IPS DF 6.9 (cell line): ENCODE measurements around the gene NLRP1.

Source experiments
- DNase-seq: peaks from one replicate; pipeline ENCODE4 v3.0.0-alpha.2; 2013; ENCODE audit warnings: low read depth, low spot score
- H3K27ac ChIP-seq: one replicate; pipeline ENCODE4 v1.5.1; 2013; ENCODE audit warnings: low read length, control low read depth
- H3K27me3 ChIP-seq: 2 replicates; pipeline ENCODE4 v1.6.1; 2013; ENCODE audit warnings: mild to moderate bottlenecking, low read length; ENCODE audit not compliant: control insufficient read depth, insufficient read depth
- H3K36me3 ChIP-seq: 2 replicates; pipeline ENCODE4 v1.6.1; 2013; ENCODE audit warnings: low read length; ENCODE audit not compliant: control insufficient read depth, insufficient read depth
- H3K4me1 ChIP-seq: 2 replicates; pipeline ENCODE4 v1.6.1; 2013; ENCODE audit warnings: low read length; ENCODE audit not compliant: control insufficient read depth, insufficient read depth
- H3K4me3 ChIP-seq: 2 replicates; pipeline ENCODE4 v1.5.1; 2013; ENCODE audit warnings: mild to moderate bottlenecking, low read length
- H3K9me3 ChIP-seq: 2 replicates; pipeline ENCODE4 v1.6.1; 2013; ENCODE audit warnings: low read length, inconsistent platforms; ENCODE audit not compliant: control insufficient read depth, insufficient read depth
- WGBS: extraction: QIAGEN DNeasy Blood & Tissue Kit; methylation state at CpG from one replicate; pipeline ENCODE4 v1.1.7; 2013; ENCODE audit warnings: mixed read lengths, missing lambda C conversion rate; ENCODE audit not compliant: insufficient read length, insufficient coverage; 5-methylcytosine and 5-hydroxymethylcytosine counted together

Gene NLRP1

DNA sequence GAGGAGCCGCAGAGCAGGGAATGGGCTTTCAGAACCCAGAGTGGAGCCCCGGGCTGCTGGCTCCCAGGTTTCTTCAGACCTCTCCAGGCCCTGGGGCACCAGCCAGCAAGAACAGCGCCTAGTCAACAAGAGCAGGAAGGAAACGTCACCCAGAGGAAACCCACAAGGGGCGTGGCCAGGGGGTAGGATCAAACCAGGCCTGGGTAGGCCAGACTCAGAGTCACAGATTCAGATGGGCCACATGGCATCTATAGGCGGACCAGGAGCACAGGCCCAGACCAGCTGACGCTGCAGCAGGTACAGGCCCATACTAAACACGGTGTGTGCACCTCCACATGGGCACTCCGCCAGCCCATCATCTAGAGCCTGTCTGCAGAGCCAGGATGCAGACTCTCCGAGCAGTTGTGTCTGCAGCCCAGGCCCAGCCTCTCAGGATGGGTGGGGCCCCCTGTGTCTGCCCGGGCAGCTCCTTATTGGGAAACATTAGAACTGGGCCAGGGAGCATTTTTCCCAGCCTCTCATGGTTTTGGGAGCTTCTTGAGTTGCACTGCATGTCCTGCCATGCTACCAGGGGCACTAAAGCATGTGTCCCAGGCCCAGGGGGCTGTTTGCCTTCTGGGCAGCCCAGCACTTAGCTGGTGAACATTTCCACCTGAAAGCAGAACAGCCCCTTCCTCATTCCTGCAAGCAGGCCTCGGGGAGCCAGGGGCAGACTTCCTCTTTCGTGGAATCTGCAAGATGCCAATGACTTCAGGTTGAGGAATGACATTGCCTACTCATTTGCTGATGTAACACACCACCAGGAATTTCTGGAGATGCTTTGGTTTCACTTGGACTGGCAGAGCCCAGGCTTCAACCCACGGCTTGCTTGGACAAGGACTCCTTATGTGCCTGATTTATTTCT is at the start of gene NLRP1:
NLRP1 (minus strand) TSS at position 127 of the 904 bp plus-strand sequence. CDS start 552 bp downstream, outside the sequence.
- Histone ChIP-seq H3K27me3 (no peaks in the 10 kb centered on the region), H3K36me3 (no peaks in the 10 kb centered on the region), H3K27ac (no peak within 1 kb of the TSS), H3K4me1 (peaks cover 2% of the 10 kb centered on the region; the same call in 1 of the 2 replicates), H3K4me3 (no peak within 1 kb of the TSS), H3K9me3 (no peaks in the 10 kb centered on the region)
- no peak for DNase-seq
- WGBS = no CpG with 5 or more reads among the region's 14 CpGs

DNA sequence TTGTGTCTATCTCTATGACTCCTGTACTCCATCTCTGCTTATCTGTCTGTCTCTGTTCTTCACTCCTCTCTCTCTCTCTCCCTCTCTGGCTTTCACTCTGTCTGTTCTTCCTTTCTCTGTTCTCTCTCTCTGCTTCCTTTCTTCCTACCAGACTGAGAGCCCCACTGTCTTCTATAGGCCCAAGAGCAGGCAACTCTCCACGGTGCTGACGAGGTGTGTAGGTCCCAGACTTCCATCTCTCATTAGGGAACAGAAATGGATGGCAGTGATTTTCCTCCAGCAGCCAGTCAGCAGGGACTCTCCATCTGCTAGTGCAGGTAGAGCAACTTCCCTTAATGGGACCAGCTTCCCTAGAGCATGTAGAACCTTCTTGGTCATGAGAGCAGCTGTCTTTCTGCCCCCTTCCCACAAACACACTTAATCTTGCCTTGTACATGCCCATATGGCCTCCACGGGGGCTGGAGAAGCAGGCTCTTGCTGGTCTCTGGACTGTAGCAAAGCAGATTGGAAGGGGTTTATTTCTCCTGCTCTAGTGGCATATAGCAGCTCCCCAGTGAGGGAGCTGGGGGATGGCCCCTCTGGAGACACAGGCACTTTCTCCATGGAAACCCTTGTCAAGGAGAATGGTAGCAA is 47.8 kb upstream of the NLRP1 start:
- no CpG with 5 or more reads among the region's 3 CpGs for WGBS
- no peaks in the 10 kb centered on the region for H3K4me1 ChIP-seq
- no peaks in the 10 kb centered on the region for H3K36me3 ChIP-seq
- no peak for DNase-seq
- H3K9me3 ChIP-seq = no peaks in the 10 kb centered on the region
- no peak overlapping the region for H3K27ac ChIP-seq
- no peak overlapping the region for H3K4me3 ChIP-seq
- no peaks in the 10 kb centered on the region for H3K27me3 ChIP-seq

DNA sequence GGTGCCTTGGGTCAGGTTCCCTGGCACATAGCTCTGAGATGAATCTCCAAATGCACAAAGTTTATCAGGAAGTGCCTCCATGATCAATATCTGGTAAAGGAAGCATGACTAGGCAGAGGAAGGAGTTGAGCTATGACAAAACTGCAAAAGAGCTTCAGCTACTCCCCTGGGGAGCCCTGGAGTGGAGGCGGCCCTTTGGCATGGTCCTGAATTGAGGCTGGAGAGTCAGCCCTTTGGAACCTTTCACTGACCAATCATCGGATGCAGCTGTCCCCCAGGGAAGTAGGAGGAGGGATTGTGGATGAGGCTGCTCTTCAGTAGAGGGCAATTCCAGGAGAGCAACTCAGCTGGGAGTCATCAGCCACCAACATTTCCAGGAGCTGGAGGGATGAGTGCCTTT is 46.1 kb upstream of the NLRP1 start:
- H3K27me3 ChIP-seq = no peaks in the 10 kb centered on the region
- H3K36me3 ChIP-seq = no peaks in the 10 kb centered on the region
- no CpG with 5 or more reads among the region's 2 CpGs for WGBS
- DNase-seq = no peak
- H3K4me3 ChIP-seq = no peak overlapping the region
- H3K27ac ChIP-seq = no peak overlapping the region
- no peaks in the 10 kb centered on the region for H3K9me3 ChIP-seq
- H3K4me1 ChIP-seq = no peaks in the 10 kb centered on the region

DNA sequence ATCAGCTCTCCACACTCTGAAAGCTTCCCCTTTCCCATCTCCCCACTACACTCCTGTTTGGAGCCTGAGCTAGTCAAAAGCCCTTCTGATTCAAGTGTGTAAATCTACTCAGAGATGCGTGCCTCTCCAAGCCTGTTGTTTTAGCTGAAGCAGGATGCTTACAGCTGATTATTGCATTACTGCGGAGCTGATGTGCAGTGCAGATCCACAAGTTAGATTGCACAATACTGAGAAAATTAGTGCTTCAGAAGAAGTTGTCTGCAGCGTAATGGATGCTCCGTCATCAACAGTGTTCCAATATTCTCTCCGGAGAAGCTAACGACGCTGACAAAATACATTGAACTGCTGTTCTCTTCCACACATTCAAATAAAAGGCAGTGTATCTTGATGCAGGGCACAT is 44.8 kb upstream of the NLRP1 start:
- Histone ChIP-seq H3K4me1 (no peaks in the 10 kb centered on the region), H3K27ac (no peak overlapping the region), H3K27me3 (no peaks in the 10 kb centered on the region), H3K9me3 (no peaks in the 10 kb centered on the region), H3K4me3 (no peak overlapping the region), H3K36me3 (no peaks in the 10 kb centered on the region)
- DNase-seq = no peak
- no CpG with 5 or more reads among the region's 7 CpGs for WGBS

DNA sequence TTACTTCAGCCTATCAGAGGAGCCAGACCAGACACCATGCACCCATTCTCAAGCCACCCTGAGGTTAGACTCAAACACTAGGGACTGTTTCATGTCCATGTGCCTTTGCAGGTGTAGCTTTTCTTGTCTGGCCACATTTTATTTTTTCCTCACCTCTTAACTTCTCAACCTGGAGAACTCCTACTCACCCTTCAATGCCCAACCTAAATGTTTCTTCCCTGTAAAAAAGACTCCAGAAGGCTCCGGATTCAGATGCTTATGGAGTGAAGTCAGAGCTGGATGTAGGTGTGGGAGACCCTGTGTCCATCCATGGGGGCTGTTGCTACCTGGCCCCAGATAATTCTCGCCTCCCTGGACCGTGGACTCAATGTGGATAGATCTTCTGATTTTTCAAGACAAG is 44.0 kb upstream of the NLRP1 start:
- DNase-seq = no peak
- no peaks in the 10 kb centered on the region for H3K9me3 ChIP-seq
- H3K4me1 ChIP-seq = no peaks in the 10 kb centered on the region
- H3K27ac ChIP-seq = no peak overlapping the region
- no peaks in the 10 kb centered on the region for H3K36me3 ChIP-seq
- no CpG with 5 or more reads among the region's 3 CpGs for WGBS
- H3K27me3 ChIP-seq = no peaks in the 10 kb centered on the region
- H3K4me3 ChIP-seq = no peak overlapping the region

DNA sequence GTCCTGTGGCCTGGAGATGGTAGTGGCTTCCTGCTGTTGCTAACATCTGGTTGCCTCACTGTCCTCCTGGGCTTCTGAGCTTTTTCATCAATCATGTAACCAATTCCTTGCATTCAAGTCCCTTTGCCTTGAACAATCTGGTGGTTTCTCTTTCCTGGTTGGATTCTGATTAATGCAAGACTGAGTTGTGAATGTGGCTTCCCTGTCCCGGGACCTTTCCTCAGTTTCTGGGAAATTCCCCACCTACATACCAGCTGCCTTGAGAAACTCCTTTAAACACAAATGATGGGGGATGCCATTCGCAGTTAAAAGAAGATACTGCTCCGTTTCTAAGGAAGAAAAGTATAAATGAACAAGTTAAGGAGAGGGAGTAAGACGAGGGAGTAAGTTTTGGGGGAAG is 39.9 kb upstream of the NLRP1 start:
- H3K27ac ChIP-seq = no peak overlapping the region
- no peaks in the 10 kb centered on the region for H3K36me3 ChIP-seq
- H3K4me1 ChIP-seq = no peaks in the 10 kb centered on the region
- H3K4me3 ChIP-seq = no peak overlapping the region
- WGBS = 100% methylated on average over 1 of the region's 4 CpGs
- H3K9me3 ChIP-seq = no peaks in the 10 kb centered on the region
- H3K27me3 ChIP-seq = no peaks in the 10 kb centered on the region
- no peak for DNase-seq

DNA sequence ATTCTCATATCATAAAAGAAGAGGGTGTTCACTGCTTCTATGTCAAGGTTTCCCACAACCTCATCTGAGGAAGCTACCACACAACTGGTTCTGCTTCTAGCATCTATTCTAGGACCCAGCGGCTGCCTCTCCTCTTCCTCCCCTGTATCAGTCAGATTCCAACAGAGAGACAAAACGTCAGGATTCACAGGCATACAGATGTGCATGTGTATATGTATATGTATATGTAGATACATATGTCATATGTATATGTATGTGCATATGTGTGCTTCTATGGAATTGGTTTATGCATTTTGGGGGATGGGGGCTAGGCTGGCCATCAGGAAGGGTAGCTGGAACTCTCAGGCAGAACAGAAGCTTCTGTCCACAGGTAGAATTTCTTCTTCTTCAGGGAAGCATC is 37.4 kb upstream of the NLRP1 start:
- no peak for DNase-seq
- no peaks in the 10 kb centered on the region; the same call in 1 of the 2 replicates for H3K9me3 ChIP-seq
- no peaks in the 10 kb centered on the region for H3K4me1 ChIP-seq
- no peaks in the 10 kb centered on the region for H3K27me3 ChIP-seq
- H3K4me3 ChIP-seq = no peak overlapping the region
- WGBS = no CpG with 5 or more reads among the region's 2 CpGs
- H3K36me3 ChIP-seq = no peaks in the 10 kb centered on the region
- no peak overlapping the region for H3K27ac ChIP-seq

DNA sequence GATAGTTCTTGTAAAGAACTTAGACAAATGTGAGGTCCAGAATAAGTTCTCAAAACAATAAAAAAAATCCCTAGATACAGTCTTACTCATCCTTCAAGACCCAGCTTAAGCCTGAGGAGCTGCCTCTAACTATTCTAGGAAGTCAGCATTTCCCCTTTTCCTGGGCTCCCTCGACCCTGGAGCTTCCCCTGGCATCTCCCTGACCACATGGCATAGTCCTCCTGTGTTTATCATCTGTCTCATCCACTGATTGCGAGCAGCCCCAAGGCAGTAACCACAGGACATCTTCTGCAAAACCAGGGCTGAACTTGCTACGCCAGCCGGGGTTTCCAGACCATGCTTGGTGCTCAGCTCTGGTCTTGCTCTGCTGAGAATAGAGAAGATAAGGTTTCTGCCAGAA is 36.7 kb upstream of the NLRP1 start:
- Histone ChIP-seq H3K36me3 (no peaks in the 10 kb centered on the region), H3K4me3 (no peak overlapping the region), H3K27ac (no peak overlapping the region), H3K4me1 (no peaks in the 10 kb centered on the region), H3K9me3 (no peaks in the 10 kb centered on the region; the same call in 1 of the 2 replicates), H3K27me3 (no peaks in the 10 kb centered on the region)
- DNase-seq = no peak
- WGBS = no CpG with 5 or more reads among the region's 4 CpGs

DNA sequence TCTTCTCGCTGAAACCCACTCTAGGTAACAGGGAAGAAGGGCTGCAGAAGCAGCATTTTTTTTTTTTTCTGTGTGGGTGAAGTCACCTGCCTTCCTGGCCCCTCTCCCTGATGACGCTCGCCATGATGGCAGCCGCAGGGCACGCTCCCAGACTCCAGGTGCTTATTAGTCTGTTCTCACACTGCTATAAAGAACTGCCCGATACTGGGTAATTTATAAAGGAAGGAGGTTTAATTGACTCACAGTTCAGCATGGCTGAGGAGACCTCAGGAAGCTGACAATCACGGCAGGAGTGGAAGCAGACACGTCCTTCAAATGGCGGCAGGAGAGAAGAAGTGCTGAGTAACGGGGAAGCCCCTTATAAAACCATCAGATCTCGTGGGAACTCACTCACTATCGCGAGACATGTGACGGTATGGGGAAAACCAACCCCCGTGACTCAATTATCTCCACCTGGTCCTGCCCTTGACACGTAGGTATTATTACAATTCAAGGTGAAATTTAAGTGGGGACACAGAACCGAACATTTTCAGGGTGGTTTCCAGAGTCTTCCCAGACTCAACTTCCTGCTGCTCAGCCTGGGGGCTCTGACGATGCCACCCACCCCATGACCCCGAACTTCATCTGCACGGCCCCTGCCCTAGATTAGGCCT is 34.9 kb upstream of the NLRP1 start:
- Histone ChIP-seq H3K4me1 (no peaks in the 10 kb centered on the region), H3K27ac (no peak overlapping the region), H3K4me3 (no peak overlapping the region), H3K27me3 (no peaks in the 10 kb centered on the region), H3K9me3 (no peaks in the 10 kb centered on the region; the same call in 1 of the 2 replicates), H3K36me3 (no peaks in the 10 kb centered on the region)
- DNase-seq = no peak
- no CpG with 5 or more reads among the region's 20 CpGs for WGBS

DNA sequence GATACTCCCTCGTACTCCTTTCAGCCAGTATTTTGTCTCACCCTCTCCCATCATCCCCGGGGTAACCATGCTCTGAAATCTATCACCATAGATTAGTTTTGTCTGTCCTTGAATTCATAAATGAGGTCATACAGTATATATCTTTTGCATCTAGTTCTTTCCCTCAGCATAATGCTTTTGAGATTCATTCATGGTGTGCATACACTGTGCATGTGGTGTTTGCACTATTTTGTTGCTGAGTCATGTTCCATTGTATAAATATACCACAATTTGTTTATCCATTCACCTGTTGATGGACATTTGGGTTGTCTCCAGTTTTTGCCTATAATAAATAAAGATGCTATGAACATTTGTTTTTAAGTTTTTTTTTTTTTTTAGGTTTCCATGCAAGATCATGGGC is 34.2 kb upstream of the NLRP1 start:
- H3K27ac ChIP-seq = no peak overlapping the region

More for the DNA sequence above, 34.2 kb upstream of the NLRP1 start:
- H3K36me3 ChIP-seq = no peaks in the 10 kb centered on the region
- no peak for DNase-seq
- H3K4me3 ChIP-seq = no peak overlapping the region
- no CpG with 5 or more reads among the region's 2 CpGs for WGBS
- no peaks in the 10 kb centered on the region for H3K4me1 ChIP-seq
- H3K9me3 ChIP-seq = no peaks in the 10 kb centered on the region; the same call in 1 of the 2 replicates
- H3K27me3 ChIP-seq = no peaks in the 10 kb centered on the region
